Osteoblast (primary cell): ENCODE data around the gene OXSR1. TPM values are rescaled to one million over a fixed set of nuclear protein-coding genes. Genes with fewer than 3 reads are reported as not detected.
A peak's percentile ranks its signal among the peaks of the same experiment; 100 is the strongest.
"Not testable (repeated sequence)": the region's sequence is repeated elsewhere in the genome, so short reads cannot be mapped to it uniquely, and the experiment has no call there.

Experiments
- DNase-seq: peaks from one replicate; pipeline ENCODE4 v3.0.0; 2011; ENCODE audit warnings: low spot score, mixed read lengths; ENCODE audit not compliant: insufficient read length; ENCODE audit errors: missing footprints
- H2AFZ ChIP-seq: 2 replicates; pipeline ENCODE4 v1.6.0; 2011; ENCODE audit warnings: mild to moderate bottlenecking, low read length
- H3K27ac ChIP-seq: 2 replicates; pipeline ENCODE4 v1.5.1; 2011; ENCODE audit warnings: mild to moderate bottlenecking, low read depth, low read length, moderate library complexity
- H3K27me3 ChIP-seq: 2 replicates; pipeline ENCODE4 v1.6.0; 2012; ENCODE audit warnings: mild to moderate bottlenecking, control low read depth, inconsistent platforms, low read length, moderate library complexity; ENCODE audit not compliant: insufficient read depth
- H3K36me3 ChIP-seq: 2 replicates; pipeline ENCODE4 v1.5.1; 2011; ENCODE audit warnings: mild to moderate bottlenecking, low read length, control low read depth, moderate library complexity; ENCODE audit not compliant: insufficient read depth
- H3K4me1 ChIP-seq: 2 replicates; pipeline ENCODE4 v1.5.1; 2011; ENCODE audit warnings: mild to moderate bottlenecking, low read length, control low read depth, moderate library complexity; ENCODE audit not compliant: insufficient read depth
- H3K4me2 ChIP-seq: 2 replicates; pipeline ENCODE4 v1.6.0; 2011; ENCODE audit warnings: mild to moderate bottlenecking, low read length; ENCODE audit not compliant: insufficient read depth
- H3K4me3 ChIP-seq: fragments of 200-600 bp; sonication (generic); 3 replicates; pipeline ENCODE4 v1.5.1; 2012; ENCODE audit warnings: mild to moderate bottlenecking, low read length, inconsistent platforms; ENCODE audit not compliant: insufficient read depth
- H3K79me2 ChIP-seq: 2 replicates; pipeline ENCODE4 v1.6.0; 2012; ENCODE audit warnings: mild to moderate bottlenecking, low read length, control low read depth, inconsistent platforms; ENCODE audit not compliant: insufficient read depth
- H3K9me3 ChIP-seq: 2 replicates; pipeline ENCODE4 v1.5.1; 2011; ENCODE audit warnings: low read depth, low read length, control low read depth
- H4K20me1 ChIP-seq: 2 replicates; pipeline ENCODE4 v1.6.0; 2012; ENCODE audit warnings: mild to moderate bottlenecking, low read length, control low read depth; ENCODE audit not compliant: insufficient read depth
- CTCF ChIP-seq: IDR thresholded peaks from 2 replicates; pipeline ENCODE4 v1.5.1; 2011; ENCODE audit warnings: mild to moderate bottlenecking, low read depth, low read length, moderate library complexity; ENCODE audit errors: extremely low read depth
- total RNA-seq: library from RNA; depleted of rRNA; stranded (reverse); fragments of >200 nt; gene quantifications from 2 replicates; pipeline ENCODE4 v1.2.3, GENCODE V29; 2012

OXSR1 gene
- total RNA-seq, 1 donor: 50.3 TPM

GRCh38 chr3:38281895-38282686, 116.8 kb downstream of the OXSR1 start, which contains the start of gene SLC22A14:
TSS of gene SLC22A14 (plus strand) at chr3:38282294. CDS start at chr3:38306027, 23,733 bp downstream.
- Histone ChIP-seq H3K4me3 (no peak within 1 kb of the TSS), H3K4me2 (no peak within 1 kb of the TSS), H3K4me1 (peaks cover 6% of the 10 kb centered on the region), H2AFZ (no peak within 1 kb of the TSS), H3K27me3 (no peaks in the 10 kb centered on the region), H3K27ac (no peak within 1 kb of the TSS), H3K36me3 (peaks cover 4% of the 10 kb centered on the region), H3K9me3 (no peaks in the 10 kb centered on the region), H4K20me1 (no peaks in the 10 kb centered on the region), H3K79me2 (no peaks in the 10 kb centered on the region)
- no peak for DNase-seq
- peak; percentile 30 for TF ChIP-seq CTCF

GRCh38 chr3:38283810-38284755, 118.7 kb downstream of the OXSR1 start:
- no peak for DNase-seq
- no peaks in the 10 kb centered on the region for H4K20me1 ChIP-seq
- no peak overlapping the region for H3K4me2 ChIP-seq
- no peak overlapping the region for H2AFZ ChIP-seq
- H3K4me3 ChIP-seq: no peak overlapping the region
- no peaks in the 10 kb centered on the region for H3K27me3 ChIP-seq
- no peak for TF ChIP-seq CTCF
- no peaks in the 10 kb centered on the region for H3K36me3 ChIP-seq
- no peaks in the 10 kb centered on the region for H3K79me2 ChIP-seq
- peaks cover 6% of the 10 kb centered on the region for H3K4me1 ChIP-seq
- no peaks in the 10 kb centered on the region for H3K9me3 ChIP-seq
- no peak overlapping the region for H3K27ac ChIP-seq

- DNase-seq: no peak
- H3K27ac ChIP-seq: no peak overlapping the region
- H3K27me3 ChIP-seq: no peaks in the 10 kb centered on the region
- H3K4me3 ChIP-seq: no peak overlapping the region
- no peaks in the 10 kb centered on the region for H3K9me3 ChIP-seq
- no peak for TF ChIP-seq CTCF
- no peaks in the 10 kb centered on the region for H3K79me2 ChIP-seq
- H2AFZ ChIP-seq: no peak overlapping the region
- no peaks in the 10 kb centered on the region for H4K20me1 ChIP-seq
- H3K36me3 ChIP-seq: no peaks in the 10 kb centered on the region
- peaks cover 6% of the 10 kb centered on the region for H3K4me1 ChIP-seq
- no peak overlapping the region for H3K4me2 ChIP-seq
These were observed 119.4 kb downstream of the OXSR1 start for GRCh38 chr3:38284756-38285150.

- not testable (repeated sequence) for H3K4me3 ChIP-seq, H4K20me1 ChIP-seq, H3K4me2 ChIP-seq, H3K36me3 ChIP-seq, H3K27ac ChIP-seq, H3K4me1 ChIP-seq, DNase-seq, H3K27me3 ChIP-seq, H3K79me2 ChIP-seq, H3K9me3 ChIP-seq, H2AFZ ChIP-seq
These were observed 124.2 kb downstream of the OXSR1 start for GRCh38 chr3:38289286-38290217.

- not testable (repeated sequence) for H3K36me3 ChIP-seq, H3K27ac ChIP-seq, H2AFZ ChIP-seq, H3K27me3 ChIP-seq, H3K9me3 ChIP-seq, H3K4me2 ChIP-seq, DNase-seq, H3K79me2 ChIP-seq, H3K4me1 ChIP-seq, H3K4me3 ChIP-seq, H4K20me1 ChIP-seq
These were observed 131.7 kb downstream of the OXSR1 start for GRCh38 chr3:38297053-38297452.
